Activated CD8-positive, alpha-beta T cell treated with anti-CD3 and anti-CD28 coated beads, Interleukin-2, amount 10 ng/mL, durations not matched to agents 7 days and 5 days (primary cell): ENCODE measurements around the gene PI4K2B. TPM values are rescaled to one million over a fixed set of nuclear protein-coding genes. Genes with fewer than 3 reads are reported as not detected.
"Not testable (repeated sequence)": the region's sequence is repeated elsewhere in the genome, so short reads cannot be mapped to it uniquely, and the experiment has no call there.

Source experiments
- ATAC-seq: fragments of 150-1000 bp; cut with Tn5 transposase; one replicate; pipeline ENCODE4 v1.10.0; 2021; ENCODE audit warnings: moderate library complexity
- CTCF ChIA-PET: fragments of 350-600 bp; sonication (Branson Sonifier 250); formaldehyde crosslinking; loops from one replicate; lab custom pipeline; 2021; ENCODE audit warnings: antibody characterized with exemption; lab: Charles Lee
- POLR2A ChIA-PET: fragments of 350-600 bp; sonication (Branson Sonifier 250); formaldehyde crosslinking; loops from one replicate; lab custom pipeline; 2021; ENCODE audit warnings: antibody characterized with exemption; lab: Charles Lee
- DNase-seq: peaks from one replicate; pipeline ENCODE4 v3.0.0-alpha.2; 2020
- H3K27ac Mint-ChIP-seq: one replicate; pipeline ENCODE4 v1.8.0; 2021; ENCODE audit warnings: mild to moderate bottlenecking, mixed read lengths
- H3K27me3 Mint-ChIP-seq: one replicate; pipeline ENCODE4 v1.8.0; 2021; ENCODE audit warnings: low read depth, mixed read lengths
- H3K36me3 Mint-ChIP-seq: one replicate; pipeline ENCODE4 v1.8.0; 2021; ENCODE audit warnings: low read depth, mixed read lengths
- H3K4me1 Mint-ChIP-seq: one replicate; pipeline ENCODE4 v1.8.0; 2021; ENCODE audit warnings: low read depth, mixed read lengths
- H3K4me3 Mint-ChIP-seq: one replicate; pipeline ENCODE4 v1.8.0; 2021; ENCODE audit warnings: mild to moderate bottlenecking, mixed read lengths
- H3K9me3 Mint-ChIP-seq: one replicate; pipeline ENCODE4 v1.8.0; 2022; ENCODE audit warnings: mixed read lengths; ENCODE audit not compliant: insufficient read depth
- total RNA-seq, 2 experiments: library from RNA; stranded (reverse); gene quantifications; one replicate each; pipeline ENCODE4 v1.2.3, GENCODE V29; 2021

PI4K2B gene
- total RNA-seq, 2 experiments from 2014 or later: 42.2 to 46.1 TPM

GRCh38 chr4:25223802-25224375 lies 9.9 kb upstream of the PI4K2B start:
- Mint-ChIP-seq H3K27ac (no peak overlapping the region), H3K4me1 (no peaks in the 10 kb centered on the region), H3K4me3 (no peak overlapping the region), H3K9me3 (peaks cover 48% of the 10 kb centered on the region), H3K27me3 (no peaks in the 10 kb centered on the region), H3K36me3 (peaks cover 37% of the 10 kb centered on the region)
- peak; percentile 25 for DNase-seq
- ChIA-PET POLR2A (interaction anchor here (1.0 kb wide), 1 partner anchor 10 kb away, joined by 3 read pairs; the partner anchor contains the start of gene PI4K2B), CTCF (interaction anchor here (0.8 kb wide), 1 partner anchor 14 kb away, joined by 3 read pairs; no protein-coding TSS in a partner anchor)
- no peak for ATAC-seq

GRCh38 chr4:25229804-25230203 lies 4.0 kb upstream of the PI4K2B start:
- POLR2A ChIA-PET: no interaction called here
- ATAC-seq: no peak
- peaks cover 44% of the 10 kb centered on the region for H3K9me3 Mint-ChIP-seq
- CTCF ChIA-PET: no interaction called here
- peaks cover 14% of the 10 kb centered on the region for H3K4me1 Mint-ChIP-seq
- H3K27ac Mint-ChIP-seq: no peak overlapping the region
- H3K4me3 Mint-ChIP-seq: no peak overlapping the region
- no peaks in the 10 kb centered on the region for H3K27me3 Mint-ChIP-seq
- no peak for DNase-seq
- peaks cover 43% of the 10 kb centered on the region for H3K36me3 Mint-ChIP-seq

DNA sequence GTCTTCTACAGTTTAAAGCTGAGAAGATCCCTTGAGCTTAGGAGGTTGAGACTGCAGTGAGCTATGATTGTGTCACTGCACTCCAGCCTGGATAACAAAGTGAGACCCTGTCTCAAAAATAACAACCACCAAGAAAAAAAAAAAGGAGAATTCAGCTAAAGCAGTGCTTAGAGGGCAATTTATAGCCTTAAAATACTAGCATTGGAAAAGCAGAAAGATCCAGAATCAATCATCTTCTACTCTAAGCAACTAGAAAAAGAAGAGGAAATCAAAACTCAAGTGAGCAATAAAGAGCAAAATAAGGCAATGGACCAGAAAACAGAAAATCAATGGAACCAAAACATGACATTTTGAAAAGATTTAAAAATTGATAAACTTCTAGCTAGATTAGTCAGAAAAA lies 639 bp upstream of the PI4K2B start:
- ChIA-PET CTCF (interaction anchor here (0.7 to 7.3 kb wide), 8 partner anchors 20 to 135 kb away, joined by 3 to 65 read pairs (median 4); partner anchors contain the start of gene ZCCHC4), POLR2A (interaction anchor here (0.6 to 4.4 kb wide), 15 partner anchors 10 to 232 kb away, joined by 3 to 59 read pairs (median 3); partner anchors contain the start of genes ANAPC4, SEPSECS and ZCCHC4)
- Mint-ChIP-seq H3K9me3 (peaks cover 34% of the 10 kb centered on the region), H3K4me1 (peaks cover 37% of the 10 kb centered on the region), H3K4me3 (peak overlapping the region; percentile 90), H3K27ac (peak overlapping the region; percentile 85), H3K27me3 (no peaks in the 10 kb centered on the region), H3K36me3 (peaks cover 58% of the 10 kb centered on the region)
- ATAC-seq: no peak
- DNase-seq: no peak

DNA sequence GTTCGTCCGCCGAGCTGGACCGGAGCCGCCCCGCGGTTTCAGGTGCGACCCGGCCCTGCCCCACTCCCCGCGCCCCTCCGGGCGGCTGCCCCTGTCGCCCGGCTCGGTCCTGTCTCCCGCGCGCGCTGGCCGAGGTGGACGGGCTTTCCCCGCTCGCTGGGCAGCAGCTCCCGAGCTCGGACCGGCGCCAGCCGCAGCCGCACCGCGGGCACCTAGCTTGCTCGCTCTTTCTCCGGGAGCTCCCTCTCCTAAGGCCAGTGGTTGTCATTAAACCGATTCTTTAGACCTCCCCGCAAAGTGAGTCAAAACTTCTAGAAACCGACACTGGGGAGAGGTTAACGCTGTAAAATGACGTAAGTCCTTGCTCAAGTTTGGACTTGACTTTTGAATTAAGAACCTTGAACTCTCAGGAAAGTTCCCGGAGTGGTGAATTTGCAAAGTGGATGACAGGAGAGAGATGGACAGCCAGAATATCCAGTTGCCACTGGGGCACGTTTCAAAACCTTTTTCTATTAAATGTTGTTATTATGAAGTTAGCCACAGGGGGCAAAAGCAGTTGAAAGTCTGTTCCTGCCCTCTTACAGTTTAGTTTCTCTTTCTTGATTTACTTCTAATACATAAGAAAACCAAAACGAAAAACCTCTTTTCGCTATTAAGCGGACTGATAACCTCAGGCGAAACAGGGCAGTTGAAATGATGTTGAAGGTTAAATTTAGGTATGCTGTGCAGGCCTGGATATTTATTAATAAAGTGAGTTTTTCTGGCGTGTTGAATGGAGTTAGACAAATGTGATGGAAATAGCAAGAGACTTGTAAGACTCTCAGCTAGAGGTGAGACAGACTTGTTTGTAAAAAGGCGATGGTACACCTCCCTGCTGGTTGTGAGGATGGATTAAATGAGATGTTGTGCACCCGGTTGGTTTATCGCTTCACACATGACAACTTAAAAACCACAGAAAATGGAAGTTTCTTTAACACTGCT lies 847 bp downstream of the PI4K2B start:
- DNase-seq: peak; percentile 60
- H3K9me3 Mint-ChIP-seq: peaks cover 26% of the 10 kb centered on the region
- peaks cover 62% of the 10 kb centered on the region for H3K36me3 Mint-ChIP-seq
- ChIA-PET CTCF (interaction anchor here (0.7 to 7.3 kb wide), 16 partner anchors 19 to 143 kb away, joined by 3 to 65 read pairs (median 3); partner anchors contain the start of genes SEPSECS and ZCCHC4), POLR2A (interaction anchor here (0.6 to 4.4 kb wide), 11 partner anchors 12 to 650 kb away, joined by 3 to 59 read pairs (median 4); partner anchors contain the start of genes ANAPC4, DHX15, SEPSECS and ZCCHC4)
- peak overlapping the region; percentile 86 for H3K4me3 Mint-ChIP-seq
- H3K27me3 Mint-ChIP-seq: no peaks in the 10 kb centered on the region
- peaks cover 48% of the 10 kb centered on the region for H3K4me1 Mint-ChIP-seq
- ATAC-seq: peak; percentile 45
- peak overlapping the region; percentile 93 for H3K27ac Mint-ChIP-seq

GRCh38 chr4:25235401-25235800 lies 1.6 kb downstream of the PI4K2B start:
- peaks cover 65% of the 10 kb centered on the region for H3K36me3 Mint-ChIP-seq
- peaks cover 25% of the 10 kb centered on the region for H3K9me3 Mint-ChIP-seq
- H3K4me1 Mint-ChIP-seq: peaks cover 55% of the 10 kb centered on the region
- ATAC-seq: no peak
- POLR2A ChIA-PET: interaction anchor here (2.5 to 4.4 kb wide), 3 partner anchors 72 to 78 kb away, joined by 14 to 59 read pairs (median 28); partner anchors contain the start of genes SEPSECS and ZCCHC4
- no peaks in the 10 kb centered on the region for H3K27me3 Mint-ChIP-seq
- peak overlapping the region; percentile 93 for H3K27ac Mint-ChIP-seq
- no peak for DNase-seq
- H3K4me3 Mint-ChIP-seq: peak overlapping the region; percentile 86
- CTCF ChIA-PET: interaction anchor here (0.9 to 7.3 kb wide), 10 partner anchors 22 to 142 kb away, joined by 3 to 65 read pairs (median 3); partner anchors contain the start of genes SEPSECS and ZCCHC4

DNA sequence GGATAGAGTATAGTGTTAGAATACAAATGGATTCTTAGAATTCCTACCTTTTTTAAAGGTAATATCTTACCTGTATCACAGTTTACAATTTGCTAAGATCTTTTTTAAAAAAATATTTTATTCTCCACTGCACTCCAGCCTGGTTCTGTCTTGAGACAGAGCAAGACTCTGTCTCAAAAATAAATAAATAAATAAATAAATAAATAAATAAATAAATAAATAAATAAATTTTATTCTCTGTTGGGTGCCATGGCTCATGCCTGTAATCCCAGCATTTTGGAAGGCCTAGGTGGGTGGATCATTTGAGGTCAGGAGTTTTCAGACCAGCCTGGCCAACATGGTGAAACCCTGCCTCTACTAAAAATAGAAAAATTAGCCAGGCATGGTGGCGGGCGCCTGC lies 2.2 kb downstream of the PI4K2B start:
- ATAC-seq, H3K27ac Mint-ChIP-seq, DNase-seq, H3K27me3 Mint-ChIP-seq: not testable (repeated sequence)
- Mint-ChIP-seq H3K9me3 (peaks cover 19% of the 10 kb centered on the region), H3K4me1 (peaks cover 61% of the 10 kb centered on the region), H3K36me3 (peaks cover 66% of the 10 kb centered on the region), H3K4me3 (peak overlapping the region; percentile 86)
- POLR2A ChIA-PET: interaction anchor here (0.8 to 4.4 kb wide), 4 partner anchors 16 to 77 kb away, joined by 3 to 59 read pairs (median 21); partner anchors contain the start of genes SEPSECS and ZCCHC4
- CTCF ChIA-PET: interaction anchor here (0.9 to 7.3 kb wide), 9 partner anchors 21 to 142 kb away, joined by 3 to 65 read pairs (median 3); partner anchors contain the start of genes SEPSECS and ZCCHC4

DNA sequence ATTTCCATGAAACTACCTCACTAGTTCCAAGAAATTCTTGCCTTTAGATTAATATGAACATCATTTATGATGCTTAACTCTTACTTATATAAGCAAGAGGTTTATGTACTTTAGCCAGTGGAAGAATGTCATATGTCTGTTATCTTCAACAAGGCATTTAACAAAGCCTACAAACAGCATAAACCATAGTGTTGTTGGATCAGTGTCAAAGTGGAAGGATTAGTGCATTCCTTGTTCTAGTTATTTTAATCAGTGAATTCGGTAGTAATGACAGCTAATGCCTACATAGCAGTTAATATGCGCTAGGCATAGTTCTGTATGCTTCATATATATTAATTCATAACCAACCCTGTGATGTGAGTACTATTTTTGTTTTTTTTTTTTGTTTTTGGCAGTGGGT lies 3.1 kb downstream of the PI4K2B start:
- ATAC-seq (no peak), DNase-seq (no peak)
- Mint-ChIP-seq H3K27me3 (no peaks in the 10 kb centered on the region), H3K36me3 (peaks cover 67% of the 10 kb centered on the region), H3K4me3 (no peak overlapping the region), H3K4me1 (peaks cover 66% of the 10 kb centered on the region), H3K9me3 (peaks cover 10% of the 10 kb centered on the region), H3K27ac (no peak overlapping the region)
- POLR2A ChIA-PET: interaction anchor here (0.8 kb wide), 1 partner anchor 15 kb away, joined by 3 read pairs; no protein-coding TSS in a partner anchor
- CTCF ChIA-PET: interaction anchor here (7.3 kb wide), 1 partner anchor 75 kb away, joined by 65 read pairs; the partner anchor contains the start of gene ZCCHC4

DNA sequence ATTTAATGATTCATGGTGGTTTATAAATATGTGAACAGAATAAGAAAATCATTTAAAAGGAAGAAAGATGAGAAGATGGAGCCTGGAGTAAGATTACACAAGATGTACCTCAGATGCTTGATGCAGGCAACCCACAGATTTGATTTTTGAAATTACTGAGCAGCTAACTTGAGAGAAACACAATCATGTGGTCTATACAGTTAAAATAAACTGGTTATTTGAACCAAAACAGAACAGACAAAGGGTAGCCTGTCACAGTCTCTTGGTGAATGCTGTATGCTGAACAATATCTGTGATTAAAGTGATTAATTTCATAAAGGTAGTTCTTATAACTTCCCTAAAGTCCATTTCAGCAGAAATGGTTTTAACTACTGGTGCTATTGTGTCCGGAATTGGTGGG lies 4.2 kb downstream of the PI4K2B start:
- no peak for DNase-seq
- ChIA-PET CTCF (interaction anchor here (7.3 kb wide), 1 partner anchor 74 kb away, joined by 65 read pairs; the partner anchor contains the start of gene ZCCHC4), POLR2A (no interaction called here)
- peaks cover 5% of the 10 kb centered on the region for H3K9me3 Mint-ChIP-seq
- H3K4me3 Mint-ChIP-seq: no peak overlapping the region
- H3K4me1 Mint-ChIP-seq: peaks cover 58% of the 10 kb centered on the region
- peaks cover 65% of the 10 kb centered on the region for H3K36me3 Mint-ChIP-seq
- no peak for ATAC-seq
- peak overlapping the region; percentile 39 for H3K27ac Mint-ChIP-seq
- H3K27me3 Mint-ChIP-seq: no peaks in the 10 kb centered on the region

DNA sequence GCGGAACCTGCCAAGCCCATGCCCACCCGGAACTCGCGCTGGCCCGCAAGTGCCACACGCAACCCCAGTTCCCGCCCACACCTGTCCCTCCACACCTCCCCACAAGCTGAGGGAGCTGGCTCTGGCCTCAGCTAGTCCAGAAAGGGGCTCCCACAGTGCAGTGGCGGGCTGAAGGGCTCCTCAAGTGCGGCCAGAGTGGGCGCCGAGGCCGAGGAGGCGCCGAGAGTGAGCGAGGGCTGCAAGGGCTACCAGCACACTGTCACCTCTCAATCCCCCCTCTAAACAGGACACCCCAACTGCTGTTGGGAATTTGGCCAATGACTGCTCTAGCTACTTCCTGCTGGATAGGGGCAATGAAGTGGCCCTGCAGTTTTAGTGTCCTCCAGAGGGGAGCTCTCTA lies 5.7 kb downstream of the PI4K2B start:
- H3K27ac Mint-ChIP-seq, H3K4me3 Mint-ChIP-seq, POLR2A ChIA-PET, H3K27me3 Mint-ChIP-seq, DNase-seq, ATAC-seq: not testable (repeated sequence)
- H3K9me3 Mint-ChIP-seq: peaks cover 17% of the 10 kb centered on the region
- H3K36me3 Mint-ChIP-seq: peaks cover 73% of the 10 kb centered on the region
- peaks cover 52% of the 10 kb centered on the region for H3K4me1 Mint-ChIP-seq
- CTCF ChIA-PET: interaction anchor here (1.0 to 7.3 kb wide), 2 partner anchors 72 to 126 kb away, joined by 5 to 65 read pairs; partner anchors contain the start of gene ZCCHC4

- H3K4me3 Mint-ChIP-seq: peak overlapping the region; percentile 0
- H3K36me3 Mint-ChIP-seq: peaks cover 75% of the 10 kb centered on the region
Observed at GRCh38 chr4:25240754-25241210, 6.9 kb downstream of the PI4K2B start.

GRCh38 chr4:25242195-25242594 lies 8.4 kb downstream of the PI4K2B start:
- H3K27ac Mint-ChIP-seq, DNase-seq, H3K27me3 Mint-ChIP-seq: not testable (repeated sequence)

More at GRCh38 chr4:25240754-25241210, 6.9 kb downstream of the PI4K2B start:
- H3K27ac Mint-ChIP-seq: peak overlapping the region; percentile 78
- peaks cover 26% of the 10 kb centered on the region for H3K9me3 Mint-ChIP-seq
- DNase-seq, ATAC-seq, POLR2A ChIA-PET, H3K27me3 Mint-ChIP-seq, CTCF ChIA-PET: not testable (repeated sequence)
- peaks cover 49% of the 10 kb centered on the region for H3K4me1 Mint-ChIP-seq

More at GRCh38 chr4:25242195-25242594, 8.4 kb downstream of the PI4K2B start:
- H3K9me3 Mint-ChIP-seq: peaks cover 29% of the 10 kb centered on the region
- CTCF ChIA-PET, POLR2A ChIA-PET, H3K4me3 Mint-ChIP-seq, ATAC-seq: not testable (repeated sequence)
- peaks cover 44% of the 10 kb centered on the region for H3K4me1 Mint-ChIP-seq
- peaks cover 77% of the 10 kb centered on the region for H3K36me3 Mint-ChIP-seq
